NB4 (cell line): ENCODE results near the gene ISG15.
"Not testable (repeated sequence)": the region's sequence is repeated elsewhere in the genome, so short reads cannot be mapped to it uniquely, and the experiment has no call there.

Source experiments
- DNase-seq: peaks from one replicate; pipeline ENCODE4 v3.0.0; 2010; ENCODE audit warnings: low read depth
- H3K4me3 ChIP-seq: one replicate; pipeline ENCODE4 v1.5.1; 2011; ENCODE audit warnings: mild to moderate bottlenecking, low read depth, low read length, moderate library complexity
- MYC ChIP-seq: IDR thresholded peaks from 2 replicates; pipeline ENCODE4 v1.6.1; 2011; ENCODE audit warnings: low read depth, low read length
- POLR2A ChIP-seq: IDR thresholded peaks from 2 replicates; pipeline ENCODE4 v1.6.1; 2011; ENCODE audit warnings: mild to moderate bottlenecking; ENCODE audit not compliant: insufficient read length; ENCODE audit errors: extremely low read depth
- TF ChIP-seq, protein P1 (sequence below): IDR thresholded peaks from one replicate; pipeline ENCODE4 v1.5.1; 2012; ENCODE audit warnings: low read depth, low read length
- TF ChIP-seq, protein P2 (sequence below): IDR thresholded peaks from 2 replicates; pipeline ENCODE4 v1.6.1; 2011; ENCODE audit warnings: low read depth, low read length

ISG15 gene

DNA sequence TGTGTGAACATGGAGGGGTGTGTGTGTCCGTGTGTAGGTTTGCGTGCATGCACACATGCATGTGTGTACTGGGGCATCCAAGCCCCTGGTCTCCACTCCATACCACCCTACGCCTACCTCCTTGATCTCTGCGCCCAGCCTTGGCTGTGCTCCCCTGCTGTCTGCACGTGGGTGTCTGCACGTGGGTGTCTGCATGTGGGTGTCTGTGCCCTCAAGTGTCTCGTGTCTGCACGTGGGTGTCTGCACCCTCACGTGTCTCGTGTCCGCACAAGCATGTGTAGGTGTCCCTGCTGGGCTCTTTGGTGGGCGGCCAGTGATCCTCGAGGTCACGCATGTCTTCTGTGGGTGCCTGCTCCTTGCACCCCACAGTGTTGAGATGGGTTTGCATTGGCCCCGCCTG lies 39.7 kb downstream of the ISG15 start:
- DNase-seq = no peak
- H3K4me3 ChIP-seq = no peak overlapping the region
- TF ChIP-seq POLR2A (no peak), MYC (no peak)
- TF ChIP-seq, protein P1, sequence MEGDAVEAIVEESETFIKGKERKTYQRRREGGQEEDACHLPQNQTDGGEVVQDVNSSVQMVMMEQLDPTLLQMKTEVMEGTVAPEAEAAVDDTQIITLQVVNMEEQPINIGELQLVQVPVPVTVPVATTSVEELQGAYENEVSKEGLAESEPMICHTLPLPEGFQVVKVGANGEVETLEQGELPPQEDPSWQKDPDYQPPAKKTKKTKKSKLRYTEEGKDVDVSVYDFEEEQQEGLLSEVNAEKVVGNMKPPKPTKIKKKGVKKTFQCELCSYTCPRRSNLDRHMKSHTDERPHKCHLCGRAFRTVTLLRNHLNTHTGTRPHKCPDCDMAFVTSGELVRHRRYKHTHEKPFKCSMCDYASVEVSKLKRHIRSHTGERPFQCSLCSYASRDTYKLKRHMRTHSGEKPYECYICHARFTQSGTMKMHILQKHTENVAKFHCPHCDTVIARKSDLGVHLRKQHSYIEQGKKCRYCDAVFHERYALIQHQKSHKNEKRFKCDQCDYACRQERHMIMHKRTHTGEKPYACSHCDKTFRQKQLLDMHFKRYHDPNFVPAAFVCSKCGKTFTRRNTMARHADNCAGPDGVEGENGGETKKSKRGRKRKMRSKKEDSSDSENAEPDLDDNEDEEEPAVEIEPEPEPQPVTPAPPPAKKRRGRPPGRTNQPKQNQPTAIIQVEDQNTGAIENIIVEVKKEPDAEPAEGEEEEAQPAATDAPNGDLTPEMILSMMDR = no peak
- TF ChIP-seq, protein P2, sequence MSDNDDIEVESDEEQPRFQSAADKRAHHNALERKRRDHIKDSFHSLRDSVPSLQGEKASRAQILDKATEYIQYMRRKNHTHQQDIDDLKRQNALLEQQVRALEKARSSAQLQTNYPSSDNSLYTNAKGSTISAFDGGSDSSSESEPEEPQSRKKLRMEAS = no peak

DNA sequence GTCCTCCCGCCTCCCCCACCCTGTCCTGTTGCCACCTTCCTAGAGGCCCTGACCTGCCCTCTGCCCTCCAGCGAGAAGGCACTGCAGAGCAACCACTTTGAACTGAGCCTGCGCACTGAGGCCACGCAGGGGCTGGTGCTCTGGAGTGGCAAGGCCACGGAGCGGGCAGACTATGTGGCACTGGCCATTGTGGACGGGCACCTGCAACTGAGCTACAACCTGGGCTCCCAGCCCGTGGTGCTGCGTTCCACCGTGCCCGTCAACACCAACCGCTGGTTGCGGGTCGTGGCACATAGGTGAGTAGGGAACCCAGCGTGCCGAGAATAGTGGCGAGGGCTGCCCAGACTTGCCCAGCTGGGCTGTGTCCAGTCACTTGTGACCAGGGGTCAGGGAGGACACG lies 40.4 kb downstream of the ISG15 start:
- no peak overlapping the region for H3K4me3 ChIP-seq
- DNase-seq = no peak
- TF ChIP-seq, protein P2 = no peak
- no peak for TF ChIP-seq MYC
- TF ChIP-seq, protein P1 = no peak
- TF ChIP-seq POLR2A = no peak

DNA sequence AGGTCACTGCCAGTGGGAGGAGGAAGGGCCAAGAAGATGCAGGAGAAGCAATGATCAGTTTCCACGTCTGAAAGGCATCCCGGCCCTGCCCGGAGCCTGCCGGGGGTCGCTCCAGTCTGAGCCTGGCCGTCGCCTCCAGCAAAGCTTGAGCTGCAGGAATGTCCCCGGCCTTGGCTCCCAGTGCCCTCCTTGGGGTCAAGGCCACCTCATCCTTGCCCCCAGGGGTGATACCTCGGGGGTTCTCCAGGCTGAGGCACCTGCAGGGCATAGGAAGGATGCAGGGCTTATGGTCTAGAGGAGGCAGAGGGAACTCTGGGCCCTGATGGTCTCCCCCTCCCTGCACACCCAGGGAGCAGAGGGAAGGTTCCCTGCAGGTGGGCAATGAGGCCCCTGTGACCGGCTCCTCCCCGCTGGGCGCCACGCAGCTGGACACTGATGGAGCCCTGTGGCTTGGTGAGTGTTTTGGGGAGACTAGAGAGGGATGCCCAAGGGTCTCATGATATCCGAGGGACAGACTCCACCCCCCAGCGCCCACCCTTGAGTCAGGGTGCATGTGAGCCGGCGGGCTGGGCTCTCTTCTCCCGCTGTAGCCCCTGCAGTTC lies 40.9 kb downstream of the ISG15 start:
- no peak for DNase-seq
- H3K4me3 ChIP-seq = no peak overlapping the region
- no peak for TF ChIP-seq MYC
- TF ChIP-seq, protein P2 = no peak
- TF ChIP-seq, protein P1 = no peak
- no peak for TF ChIP-seq POLR2A

DNA sequence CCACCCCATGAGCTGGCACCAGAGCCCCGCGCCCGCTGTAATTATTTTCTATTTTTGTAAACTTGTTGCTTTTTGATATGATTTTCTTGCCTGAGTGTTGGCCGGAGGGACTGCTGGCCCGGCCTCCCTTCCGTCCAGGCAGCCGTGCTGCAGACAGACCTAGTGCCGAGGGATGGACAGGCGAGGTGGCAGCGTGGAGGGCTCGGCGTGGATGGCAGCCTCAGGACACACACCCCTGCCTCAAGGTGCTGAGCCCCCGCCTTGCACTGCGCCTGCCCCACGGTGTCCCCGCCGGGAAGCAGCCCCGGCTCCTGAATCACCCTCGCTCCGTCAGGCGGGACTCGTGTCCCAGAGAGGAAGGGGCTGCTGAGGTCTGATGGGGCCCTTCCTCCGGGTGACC lies 41.7 kb downstream of the ISG15 start:
- H3K4me3 ChIP-seq = no peak overlapping the region
- no peak for DNase-seq
- TF ChIP-seq POLR2A (no peak), MYC (no peak)
- TF ChIP-seq, protein P1 = no peak
- TF ChIP-seq, protein P2 = no peak

DNA sequence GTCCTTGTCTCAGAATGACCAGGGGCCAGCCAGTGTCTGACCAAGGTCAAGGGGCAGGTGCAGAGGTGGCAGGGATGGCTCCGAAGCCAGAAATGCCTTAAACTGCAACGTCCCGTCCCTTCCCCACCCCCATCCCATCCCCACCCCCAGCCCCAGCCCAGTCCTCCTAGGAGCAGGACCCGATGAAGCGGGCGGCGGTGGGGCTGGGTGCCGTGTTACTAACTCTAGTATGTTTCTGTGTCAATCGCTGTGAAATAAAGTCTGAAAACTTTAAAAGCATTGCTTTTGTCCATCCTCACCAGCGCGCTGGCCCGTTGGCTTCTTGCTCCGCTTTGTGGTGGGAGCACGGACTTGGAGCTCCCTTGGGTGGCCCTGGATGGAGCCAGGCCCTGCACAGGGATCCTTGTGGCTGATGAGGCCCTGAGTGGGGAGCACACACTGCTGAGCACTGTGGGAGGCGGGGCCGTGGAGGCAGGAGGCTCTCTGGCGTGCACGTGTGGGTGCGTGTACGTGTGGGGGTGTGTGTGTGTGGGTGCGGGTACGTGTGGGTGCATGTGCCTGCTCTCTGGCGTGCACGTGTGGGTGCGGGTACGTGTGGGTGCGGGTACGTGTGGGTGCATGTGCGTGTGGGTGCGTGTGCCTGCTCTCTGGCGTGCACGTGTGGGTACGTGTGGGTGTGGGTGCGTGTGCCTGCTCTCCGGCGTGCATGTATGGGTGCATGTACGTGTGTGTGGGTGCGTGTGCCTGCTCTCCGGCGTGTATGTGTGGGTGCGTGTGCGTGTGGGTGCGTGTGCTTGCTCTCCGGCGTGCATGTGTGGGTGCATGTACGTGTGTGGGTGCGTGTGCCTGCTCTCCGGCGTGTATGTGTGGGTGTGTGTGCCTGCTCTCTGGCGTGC lies 42.8 kb downstream of the ISG15 start:
- no peak for DNase-seq
- H3K4me3 ChIP-seq = no peak overlapping the region
- TF ChIP-seq, protein P2 = no peak
- TF ChIP-seq POLR2A (no peak), MYC (no peak)
- TF ChIP-seq, protein P1 = no peak

DNA sequence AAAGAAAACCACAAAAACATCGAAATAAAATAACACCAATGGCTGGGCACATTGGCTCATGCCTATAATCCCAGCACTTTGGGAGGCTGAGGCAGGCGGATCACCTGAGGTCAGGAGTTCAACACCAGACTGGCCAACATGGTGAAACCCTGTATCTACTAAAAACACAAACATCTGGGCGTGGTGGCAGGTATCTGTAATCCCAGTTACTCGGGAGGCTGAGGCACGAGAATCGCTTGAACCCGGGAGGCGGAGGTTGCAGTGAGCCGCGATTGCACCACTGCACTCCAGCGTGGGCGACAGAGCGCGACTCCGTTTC lies 44.4 kb downstream of the ISG15 start:
- not testable (repeated sequence) for H3K4me3 ChIP-seq, DNase-seq
